Measurements from ENCODE around the gene PSMD10.

PSMD10 gene

DNA sequence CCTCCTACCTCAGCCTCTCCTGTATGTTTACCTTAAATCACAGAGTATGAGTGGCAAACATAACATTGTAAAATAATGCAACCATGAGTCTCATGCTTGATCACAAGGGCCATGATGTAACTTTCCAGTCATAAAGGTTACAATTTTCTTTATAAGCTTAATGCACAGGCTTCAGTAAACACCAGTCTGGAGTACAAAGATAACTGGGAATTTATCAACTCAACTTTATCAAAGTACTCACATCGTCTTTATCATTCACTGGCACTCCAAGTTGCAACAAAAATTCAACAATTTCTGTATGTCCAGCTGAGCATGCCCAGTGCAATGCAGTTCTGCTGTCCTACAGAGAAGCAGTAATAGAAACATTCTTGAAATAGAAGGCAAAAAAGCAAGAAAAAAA, 2.8 kb downstream of the PSMD10 start:
- TF ChIP-seq, protein P1, sequence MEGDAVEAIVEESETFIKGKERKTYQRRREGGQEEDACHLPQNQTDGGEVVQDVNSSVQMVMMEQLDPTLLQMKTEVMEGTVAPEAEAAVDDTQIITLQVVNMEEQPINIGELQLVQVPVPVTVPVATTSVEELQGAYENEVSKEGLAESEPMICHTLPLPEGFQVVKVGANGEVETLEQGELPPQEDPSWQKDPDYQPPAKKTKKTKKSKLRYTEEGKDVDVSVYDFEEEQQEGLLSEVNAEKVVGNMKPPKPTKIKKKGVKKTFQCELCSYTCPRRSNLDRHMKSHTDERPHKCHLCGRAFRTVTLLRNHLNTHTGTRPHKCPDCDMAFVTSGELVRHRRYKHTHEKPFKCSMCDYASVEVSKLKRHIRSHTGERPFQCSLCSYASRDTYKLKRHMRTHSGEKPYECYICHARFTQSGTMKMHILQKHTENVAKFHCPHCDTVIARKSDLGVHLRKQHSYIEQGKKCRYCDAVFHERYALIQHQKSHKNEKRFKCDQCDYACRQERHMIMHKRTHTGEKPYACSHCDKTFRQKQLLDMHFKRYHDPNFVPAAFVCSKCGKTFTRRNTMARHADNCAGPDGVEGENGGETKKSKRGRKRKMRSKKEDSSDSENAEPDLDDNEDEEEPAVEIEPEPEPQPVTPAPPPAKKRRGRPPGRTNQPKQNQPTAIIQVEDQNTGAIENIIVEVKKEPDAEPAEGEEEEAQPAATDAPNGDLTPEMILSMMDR (IDR thresholded peaks at IDR 0.05; ENCODE audit: insufficient read depth, low read length, missing control alignments): no peak
- H3K4me3 ChIP-seq (ENCODE audit: low read depth, low read length): no peak overlapping the region
- ChIA-PET CTCF (no interaction called here), POLR2A (no interaction called here)
- DNase-seq (ENCODE audit: low read depth, low spot score): no peak

- CTCF ChIA-PET: no interaction called here
- POLR2A ChIA-PET: no interaction called here
- DNase-seq (ENCODE audit: low read depth, low spot score): no peak
- H3K4me3 ChIP-seq (ENCODE audit: low read depth, low read length): no peak overlapping the region
- TF ChIP-seq, protein P1 (IDR thresholded peaks at IDR 0.05; ENCODE audit: insufficient read depth, low read length, missing control alignments): no peak
These were observed 3.5 kb downstream of the PSMD10 start for GRCh38 chrX:108087792-108088191.

DNA sequence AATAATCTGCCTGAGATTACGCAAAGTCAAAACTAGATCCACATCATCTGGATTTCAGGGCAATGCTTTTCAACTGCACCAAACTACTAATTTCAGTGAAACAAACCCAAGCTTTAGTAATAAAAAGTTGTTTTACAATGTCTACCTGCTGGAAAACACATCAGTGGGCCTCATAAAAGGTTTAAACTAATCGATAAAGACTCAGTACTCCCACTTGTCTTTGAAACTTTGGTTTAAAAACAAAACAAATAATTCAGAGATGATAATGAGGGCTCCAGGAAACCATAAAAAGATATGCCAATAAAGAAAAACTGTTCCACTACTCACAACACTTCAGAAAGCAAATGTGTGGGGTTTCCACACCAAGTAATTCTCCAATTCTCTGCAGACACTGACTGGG, 10.2 kb downstream of the PSMD10 start:
- H3K4me3 ChIP-seq (ENCODE audit: low read depth, low read length): no peak overlapping the region
- ChIA-PET CTCF (interaction anchor here (1.6 to 2.7 kb wide), 2 partner anchors 10 to 60 kb away, joined by 4 to 8 read pairs; no protein-coding TSS in a partner anchor), POLR2A (no interaction called here)
- TF ChIP-seq, protein P1 (IDR thresholded peaks at IDR 0.05; ENCODE audit: insufficient read depth, low read length, missing control alignments): no peak
- DNase-seq (ENCODE audit: low read depth, low spot score): no peak

GRCh38 chrX:108072746-108073145, 18.6 kb downstream of the PSMD10 start:
- ChIA-PET CTCF (no interaction called here), POLR2A (no interaction called here)
- no peak for DNase-seq (ENCODE audit: low read depth, low spot score)
- no peak overlapping the region for H3K4me3 ChIP-seq (ENCODE audit: low read depth, low read length)
- TF ChIP-seq, protein P1 (IDR thresholded peaks at IDR 0.05; ENCODE audit: insufficient read depth, low read length, missing control alignments): no peak

DNA sequence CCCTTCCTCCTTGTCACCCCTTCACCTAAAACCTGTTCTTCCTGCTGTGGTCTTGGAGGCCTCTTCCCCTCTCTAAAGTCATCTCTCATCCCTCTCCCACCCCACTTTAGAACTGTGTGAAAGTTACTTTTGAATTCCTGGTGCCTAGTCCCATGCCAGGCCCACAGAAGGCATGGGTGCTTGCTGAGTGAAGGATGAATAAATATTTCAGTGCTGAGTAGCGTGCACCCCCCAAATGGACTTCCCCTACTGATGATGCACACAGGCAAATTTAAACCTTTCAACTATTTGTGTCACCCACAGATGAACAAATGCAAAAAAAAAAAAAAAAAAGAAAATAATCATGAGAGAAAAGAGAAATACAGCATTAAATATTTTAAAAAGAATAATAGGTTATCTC, 19.8 kb downstream of the PSMD10 start:
- DNase-seq (ENCODE audit: low read depth, low spot score): no peak
- TF ChIP-seq, protein P1 (IDR thresholded peaks at IDR 0.05; ENCODE audit: insufficient read depth, low read length, missing control alignments): no peak
- ChIA-PET CTCF (interaction anchor here (4.4 kb wide), 1 partner anchor 50 kb away, joined by 29 read pairs; no protein-coding TSS in a partner anchor), POLR2A (no interaction called here)
- H3K4me3 ChIP-seq (ENCODE audit: low read depth, low read length): no peak overlapping the region

- POLR2A ChIA-PET: no interaction called here
- CTCF ChIA-PET: interaction anchor here (1.0 to 4.4 kb wide), 2 partner anchors 9 to 50 kb away, joined by 4 to 29 read pairs; no protein-coding TSS in a partner anchor
- no peak overlapping the region for H3K4me3 ChIP-seq (ENCODE audit: low read depth, low read length)
- no peak for DNase-seq (ENCODE audit: low read depth, low spot score)
- TF ChIP-seq, protein P1 (IDR thresholded peaks at IDR 0.05; ENCODE audit: insufficient read depth, low read length, missing control alignments): no peak
These were observed 20.5 kb downstream of the PSMD10 start for GRCh38 chrX:108070891-108071290.

Data from AG04449 (cell line).